Measurements from ENCODE around the gene FURIN.

DNA sequence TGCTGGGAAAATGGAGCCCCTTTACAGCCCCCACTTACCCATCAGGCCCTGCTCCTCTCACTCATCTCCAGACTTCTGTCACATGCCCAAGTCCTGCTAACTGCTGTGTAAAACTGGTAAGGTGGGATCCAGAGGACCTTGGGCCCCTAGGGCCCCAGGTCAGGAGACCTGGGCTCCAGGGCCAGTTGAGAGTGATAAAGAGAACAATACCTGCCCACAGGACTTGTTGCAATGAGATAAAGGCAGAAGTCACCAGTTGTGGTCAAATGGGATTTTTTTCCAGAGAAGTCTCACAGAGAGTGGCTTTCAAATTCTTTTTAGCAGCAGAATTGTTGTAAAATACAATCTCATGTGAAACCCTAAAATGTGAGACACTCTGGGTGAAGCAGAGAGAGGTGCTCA is 753 bp downstream of the FURIN start:
- TF ChIP-seq, protein P1, sequence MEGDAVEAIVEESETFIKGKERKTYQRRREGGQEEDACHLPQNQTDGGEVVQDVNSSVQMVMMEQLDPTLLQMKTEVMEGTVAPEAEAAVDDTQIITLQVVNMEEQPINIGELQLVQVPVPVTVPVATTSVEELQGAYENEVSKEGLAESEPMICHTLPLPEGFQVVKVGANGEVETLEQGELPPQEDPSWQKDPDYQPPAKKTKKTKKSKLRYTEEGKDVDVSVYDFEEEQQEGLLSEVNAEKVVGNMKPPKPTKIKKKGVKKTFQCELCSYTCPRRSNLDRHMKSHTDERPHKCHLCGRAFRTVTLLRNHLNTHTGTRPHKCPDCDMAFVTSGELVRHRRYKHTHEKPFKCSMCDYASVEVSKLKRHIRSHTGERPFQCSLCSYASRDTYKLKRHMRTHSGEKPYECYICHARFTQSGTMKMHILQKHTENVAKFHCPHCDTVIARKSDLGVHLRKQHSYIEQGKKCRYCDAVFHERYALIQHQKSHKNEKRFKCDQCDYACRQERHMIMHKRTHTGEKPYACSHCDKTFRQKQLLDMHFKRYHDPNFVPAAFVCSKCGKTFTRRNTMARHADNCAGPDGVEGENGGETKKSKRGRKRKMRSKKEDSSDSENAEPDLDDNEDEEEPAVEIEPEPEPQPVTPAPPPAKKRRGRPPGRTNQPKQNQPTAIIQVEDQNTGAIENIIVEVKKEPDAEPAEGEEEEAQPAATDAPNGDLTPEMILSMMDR (IDR thresholded peaks at IDR 0.05): no peak
- no peak for TF ChIP-seq EP300 (IDR thresholded peaks at IDR 0.05)
